Heart left ventricle (tissue), 16 donors: ENCODE measurements around the gene TSEN54. TPM values are rescaled to one million over a fixed set of nuclear protein-coding genes. Genes with fewer than 3 reads are reported as not detected.

ENCODE experiments used
- ATAC-seq, 4 donors: fragments of 200-7000 bp; cut with Tn5 transposase; one replicate each; pipeline ENCODE4 v1.9.1; 2020 to 2022; ENCODE audit warnings: moderate library complexity in 4 of 4, mild to moderate bottlenecking in 3 of 4, moderate number of reproducible peaks in 1 of 4
- DNase-seq, 5 donors: peaks; one replicate each; pipeline ENCODE4 v3.0.0-alpha.2; 2020
- H3K27ac ChIP-seq, 12 donors: fragments of 200-600 bp; sonication (generic) in 4 of 12; one replicate each; pipeline versions ENCODE4 v1.5.0 to v1.8.0; 2016 to 2022; ENCODE audit warnings: mild to moderate bottlenecking in 2 of 12
- H3K27me3 ChIP-seq, 9 donors: fragments of 200-600 bp; sonication (generic) in 2 of 9; one replicate each; pipeline versions ENCODE4 v1.5.1 to v1.8.0; 2016 to 2022; ENCODE audit warnings: mild to moderate bottlenecking in 3 of 9
- H3K36me3 ChIP-seq, 9 donors: fragments of 200-600 bp; sonication (generic) in 2 of 9; one replicate each; pipeline versions ENCODE4 v1.5.0 to v1.8.0; 2018 to 2022; ENCODE audit warnings: mild to moderate bottlenecking in 2 of 9
- H3K4me1 ChIP-seq, 12 donors: fragments of 200-600 bp; sonication (generic) in 4 of 12; one replicate each; pipeline versions ENCODE4 v1.5.0 to v1.8.0; 2016 to 2022; ENCODE audit warnings: mild to moderate bottlenecking in 3 of 12
- H3K4me3 ChIP-seq, 12 donors: fragments of 200-600 bp; sonication (generic) in 4 of 12; one replicate each; pipeline versions ENCODE4 v1.5.0 to v1.8.0; 2017 to 2022; ENCODE audit warnings: mild to moderate bottlenecking in 9 of 12, moderate library complexity in 4 of 12
- H3K9me3 ChIP-seq, 12 donors: fragments of 200-600 bp; sonication (generic) in 4 of 12; one replicate each; pipeline versions ENCODE4 v1.5.0 to v1.8.0; 2016 to 2022; ENCODE audit warnings: mild to moderate bottlenecking in 1 of 12
- POLR2A ChIP-seq, 2 donors: fragments of 450-650 bp; IDR thresholded peaks; one replicate each; pipeline ENCODE4 v1.6.1; 2017; ENCODE audit warnings: antibody characterized with exemption in 2 of 2, mild to moderate bottlenecking in 2 of 2, moderate library complexity in 2 of 2
- WGBS, 4 donors: extraction: QIAGEN DNeasy Blood & Tissue Kit in 2 of 4; methylation state at CpG; one replicate each; pipeline versions ENCODE4 v1.1.5 to v1.1.7; 2013 to 2018; 5-methylcytosine and 5-hydroxymethylcytosine counted together
- intact Hi-C, 10 donors: fragments of 100-400 bp; cut with DNase I; formaldehyde crosslinking; loops; one replicate each; pipeline versions ENCODE4 v1.11.1 to v1.14.2; 2022
- long read RNA-seq, 3 donors: library from polyadenylated mRNA; unstranded; transcript quantifications; one replicate each; pipeline ENCODE4 v2.0.0, GENCODE V29; 2020 to 2021
- polyA plus RNA-seq, 2 donors: library from polyadenylated mRNA; stranded (reverse); fragments of 200-250 nt; gene quantifications; one replicate each; pipeline ENCODE4 v1.2.3, GENCODE V29; 2013
- total RNA-seq, 9 donors: library from RNA; depleted of rRNA in 2 of 9; stranded (reverse); fragments of >200 nt in 2 of 9; fragmentation: NEBNext Ultra II Directional in 3 of 9; extraction: Animal tissue kit (Norgen Biotek cat#: 25700) in 3 of 9; gene quantifications; one replicate each; pipeline versions ENCODE4 v1.1.0 to v1.2.4, GENCODE V29; 2016 to 2023
- TF ChIP-seq, protein P1 (sequence below), 12 donors: fragments of 200-600 bp; sonication (generic) in 4 of 12; IDR thresholded peaks; one replicate each; pipeline versions ENCODE4 v1.5.0 to v1.8.0; 2018 to 2022; ENCODE audit warnings: antibody characterized with exemption in 12 of 12, mild to moderate bottlenecking in 5 of 12
- donor health status: ischemic (EF 13 %, LVEDD 7.1; RV severe dilation, severe dysfunction).
- donor health status: healthy with polysubstance abuse.
- donor health status: DM: no; HTN: yes; CAD: no.
- donor health status: DM: no; HTN: no; CAD: no.
- donor health status: ischemic (EF 25% LVEDD 6.9; RV normal size, moderate dysfunction).
- donor health status: ischemic (EF 25% LVEDD 5.7; RV mildly dilated, moderate dysfunction).
- donor health status: healthy.
- donor health status: DM: yes; HTN: yes; CAD: no.
- donor health status: ischemic (EF 35%, LVEDD 5.7; RV mildly dilated, moderate dysfunction).
- donor health status: nonischemic (EF 11% LVEDD 7.7; RV severe dilation, severe dysfunction).
- donor health status: DM: yes; HTN: yes; CAD: no.
- donor health status: PGD.
- donor health status: ischemic (EF 29% LVEDD 5.4; RV normal size, mild dysfunction).
- donor health status: nonischemic (EF 23%, LVEDD 6.1; RV moderate dilation, normal function).

TSEN54 gene
- total RNA-seq = 10 to 100 TPM in 2 of 9 donors, 1 to 10 TPM in 7; 4.0 to 11.6 (median 7.1) TPM
- 10 to 100 TPM in 1 of 2 donors, 1 to 10 TPM in 1; 9.4 to 12.4 TPM for polyA plus RNA-seq
- long read RNA-seq, donor 1, transcript TSEN54-201 (11 exons, 1,944 nt) = major isoform, 13 of 20 reads
- long read RNA-seq, donor 1, partial matches to known transcripts = 6 of 20 reads
- long read RNA-seq, donor 1, other reads (novel, unspliced or antisense) = 1 of 20 reads
- long read RNA-seq, donor 2, transcript TSEN54-201 (11 exons, 1,944 nt) = major isoform, 48 of 66 reads
- long read RNA-seq, donor 2, partial matches to known transcripts = 8 of 66 reads
- long read RNA-seq, donor 2, other reads (novel, unspliced or antisense) = 8 of 66 reads
- long read RNA-seq, donor 3, transcript TSEN54-201 (11 exons, 1,944 nt) = major isoform, 20 of 33 reads
- long read RNA-seq, donor 3, partial matches to known transcripts = 4 of 33 reads
- long read RNA-seq, donor 3, other reads (novel, unspliced or antisense) = 9 of 33 reads

DNA sequence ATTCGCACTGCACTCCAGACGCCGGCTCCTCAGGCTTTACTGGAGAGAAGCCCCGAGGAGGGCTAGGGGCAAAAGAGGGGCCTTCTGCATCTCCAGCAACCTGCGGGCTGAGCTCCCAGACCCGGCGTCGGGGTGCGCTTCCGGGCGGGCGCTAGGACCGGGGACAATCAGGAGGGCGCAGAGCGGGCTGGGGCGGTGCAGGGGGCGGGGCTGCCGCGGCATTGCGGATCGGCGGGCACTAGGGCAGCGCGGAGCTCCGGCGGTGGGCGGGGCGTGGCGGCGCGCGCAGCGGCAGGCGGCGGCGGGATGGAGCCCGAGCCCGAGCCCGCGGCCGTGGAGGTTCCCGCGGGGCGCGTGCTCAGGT lies at the start of gene TSEN54:
Gene TSEN54, plus strand, starts transcription at position 274 of the 364 bp plus-strand sequence. Its CDS starts 33 bp downstream, at position 307.
- H3K27ac ChIP-seq = peak within 1 kb of the TSS; percentile 86 to 98 (median 94)
- DNase-seq = peak; percentile 95 to 98 (median 96)
- H3K9me3 ChIP-seq = no peaks in the 10 kb centered on the region
- peaks cover 0 to 35% (median 11%) of the 10 kb centered on the region in 9 donors for H3K36me3 ChIP-seq
- TF ChIP-seq POLR2A (IDR thresholded peaks at IDR 0.05) = peak in 1 of 2 donors; percentile 28
- TF ChIP-seq, protein P1, sequence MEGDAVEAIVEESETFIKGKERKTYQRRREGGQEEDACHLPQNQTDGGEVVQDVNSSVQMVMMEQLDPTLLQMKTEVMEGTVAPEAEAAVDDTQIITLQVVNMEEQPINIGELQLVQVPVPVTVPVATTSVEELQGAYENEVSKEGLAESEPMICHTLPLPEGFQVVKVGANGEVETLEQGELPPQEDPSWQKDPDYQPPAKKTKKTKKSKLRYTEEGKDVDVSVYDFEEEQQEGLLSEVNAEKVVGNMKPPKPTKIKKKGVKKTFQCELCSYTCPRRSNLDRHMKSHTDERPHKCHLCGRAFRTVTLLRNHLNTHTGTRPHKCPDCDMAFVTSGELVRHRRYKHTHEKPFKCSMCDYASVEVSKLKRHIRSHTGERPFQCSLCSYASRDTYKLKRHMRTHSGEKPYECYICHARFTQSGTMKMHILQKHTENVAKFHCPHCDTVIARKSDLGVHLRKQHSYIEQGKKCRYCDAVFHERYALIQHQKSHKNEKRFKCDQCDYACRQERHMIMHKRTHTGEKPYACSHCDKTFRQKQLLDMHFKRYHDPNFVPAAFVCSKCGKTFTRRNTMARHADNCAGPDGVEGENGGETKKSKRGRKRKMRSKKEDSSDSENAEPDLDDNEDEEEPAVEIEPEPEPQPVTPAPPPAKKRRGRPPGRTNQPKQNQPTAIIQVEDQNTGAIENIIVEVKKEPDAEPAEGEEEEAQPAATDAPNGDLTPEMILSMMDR (IDR thresholded peaks at IDR 0.05) = no peak
- WGBS, 4 donors = 0 to 1% (median 0%) methylated on average over 8 to 45 of the region's 45 CpGs; no CpG with 5 or more reads in 1 of the 4 donors
- intact Hi-C loops = loop anchor here in 8 of 10 donors (1.0 to 10.0 kb wide), 10 partner anchors 59 to 231 kb away; partner anchors contain the start of genes MYO15B (in 5 of the 8), TMEM94 (in 4 of the 8) and SLC25A19 (in 1 of the 8)
- peaks cover 3 to 52% (median 35%) of the 10 kb centered on the region in 12 donors for H3K4me1 ChIP-seq
- ATAC-seq = peak; percentile 87 to 90 (median 88)
- H3K4me3 ChIP-seq = peak within 1 kb of the TSS; percentile 77 to 99 (median 93)
- H3K27me3 ChIP-seq = no peaks in the 10 kb centered on the region

DNA sequence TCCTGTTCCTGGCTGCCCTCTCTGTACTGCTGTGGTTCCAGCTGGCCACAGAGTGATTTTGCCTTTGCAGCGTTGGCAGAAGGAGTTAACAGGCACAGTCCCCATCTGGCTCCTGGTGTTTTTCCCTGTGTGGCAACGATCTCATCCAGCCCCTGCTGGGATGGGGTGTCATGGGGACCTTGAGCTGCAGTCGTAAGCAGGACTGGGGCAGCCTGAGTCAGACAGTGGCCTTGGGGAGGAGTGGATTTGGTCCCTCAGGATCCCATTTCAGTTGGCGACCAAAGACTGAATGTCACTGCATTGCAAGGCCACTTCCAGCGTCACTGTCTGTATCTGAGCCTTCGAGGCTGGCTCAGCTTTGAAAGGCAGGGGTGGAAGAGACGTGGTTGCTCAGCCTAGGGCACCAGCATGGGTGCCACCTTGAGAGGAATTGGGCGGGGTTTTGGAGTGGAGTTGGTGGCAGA lies 48.0 kb upstream of the TSEN54 start:
- peak overlapping the region in 10 of 12 donors; percentile 5 to 61 (median 51) for H3K27ac ChIP-seq
- intact Hi-C loops = no loop called here
- 56 to 75% (median 63%) methylated on average over 7 to 8 of the region's 8 CpGs for WGBS, 4 donors
- TF ChIP-seq POLR2A (IDR thresholded peaks at IDR 0.05) = no peak
- TF ChIP-seq, protein P1 (IDR thresholded peaks at IDR 0.05) = no peak
- ATAC-seq = peak; percentile 47 to 64 (median 60)
- peaks cover 0 to 22% (median 15%) of the 10 kb centered on the region in 9 donors for H3K36me3 ChIP-seq
- peak in 1 of 5 donors; percentile 32 for DNase-seq
- H3K27me3 ChIP-seq = no peaks in the 10 kb centered on the region
- peaks cover 0 to 23% (median 13%) of the 10 kb centered on the region in 12 donors for H3K4me1 ChIP-seq
- peaks cover 0 to 7% (median 0%) of the 10 kb centered on the region in 12 donors for H3K9me3 ChIP-seq
- H3K4me3 ChIP-seq = no peak overlapping the region

DNA sequence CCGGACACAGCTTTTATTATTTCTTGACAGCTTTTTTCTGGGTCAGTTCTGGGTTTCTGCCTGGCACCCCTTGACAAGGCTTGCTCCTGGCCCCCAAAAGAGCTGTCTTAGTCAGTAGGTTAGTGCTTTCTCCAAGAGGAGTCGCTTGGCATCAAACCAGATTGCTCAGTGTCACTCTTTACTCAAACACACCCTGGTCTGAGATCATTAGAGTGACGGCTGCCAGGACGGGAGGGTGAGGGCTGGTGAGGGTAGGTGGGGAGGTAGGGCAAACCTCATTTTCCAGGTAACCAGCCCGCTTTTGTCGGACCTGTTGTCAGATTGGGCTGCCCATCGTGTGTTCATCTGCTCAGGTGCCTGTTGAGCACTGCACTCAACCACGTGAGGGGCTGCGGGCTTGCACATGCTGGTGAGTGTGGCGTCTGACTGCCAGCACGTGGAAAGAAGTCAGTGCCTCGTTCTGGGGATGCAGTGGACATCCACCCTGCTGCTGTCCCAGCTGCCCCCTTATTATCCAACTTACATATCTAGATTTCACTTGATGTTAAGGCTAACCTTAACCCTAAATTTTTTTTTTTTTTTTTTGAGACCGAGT lies 47.5 kb upstream of the TSEN54 start:
- WGBS, 4 donors = 76 to 83% (median 80%) methylated on average over 13 of the region's 13 CpGs
- Histone ChIP-seq H3K4me1 (peaks cover 0 to 22% (median 14%) of the 10 kb centered on the region in 12 donors), H3K27me3 (no peaks in the 10 kb centered on the region), H3K27ac (peak overlapping the region in 10 of 12 donors; percentile 5 to 61 (median 51)), H3K4me3 (no peak overlapping the region), H3K36me3 (peaks cover 0 to 25% (median 15%) of the 10 kb centered on the region in 9 donors), H3K9me3 (peaks cover 0 to 7% (median 0%) of the 10 kb centered on the region in 12 donors)
- TF ChIP-seq, protein P1 (IDR thresholded peaks at IDR 0.05) = no peak
- no peak for TF ChIP-seq POLR2A (IDR thresholded peaks at IDR 0.05)
- DNase-seq (no peak), ATAC-seq (peak; percentile 18 to 45 (median 24))
- intact Hi-C loops = no loop called here
